DMS153 treated with DMSO at 0.1 percent for 48 hours (cell line): Measurements from ENCODE around the gene ZC3H6.

ENCODE experiments used
- DNase-seq: peaks from one replicate; lab custom pipeline; 2025; ENCODE audit not compliant: unreplicated experiment; lab: John Stamatoyannopoulos, UW

ZC3H6 gene, protein sequence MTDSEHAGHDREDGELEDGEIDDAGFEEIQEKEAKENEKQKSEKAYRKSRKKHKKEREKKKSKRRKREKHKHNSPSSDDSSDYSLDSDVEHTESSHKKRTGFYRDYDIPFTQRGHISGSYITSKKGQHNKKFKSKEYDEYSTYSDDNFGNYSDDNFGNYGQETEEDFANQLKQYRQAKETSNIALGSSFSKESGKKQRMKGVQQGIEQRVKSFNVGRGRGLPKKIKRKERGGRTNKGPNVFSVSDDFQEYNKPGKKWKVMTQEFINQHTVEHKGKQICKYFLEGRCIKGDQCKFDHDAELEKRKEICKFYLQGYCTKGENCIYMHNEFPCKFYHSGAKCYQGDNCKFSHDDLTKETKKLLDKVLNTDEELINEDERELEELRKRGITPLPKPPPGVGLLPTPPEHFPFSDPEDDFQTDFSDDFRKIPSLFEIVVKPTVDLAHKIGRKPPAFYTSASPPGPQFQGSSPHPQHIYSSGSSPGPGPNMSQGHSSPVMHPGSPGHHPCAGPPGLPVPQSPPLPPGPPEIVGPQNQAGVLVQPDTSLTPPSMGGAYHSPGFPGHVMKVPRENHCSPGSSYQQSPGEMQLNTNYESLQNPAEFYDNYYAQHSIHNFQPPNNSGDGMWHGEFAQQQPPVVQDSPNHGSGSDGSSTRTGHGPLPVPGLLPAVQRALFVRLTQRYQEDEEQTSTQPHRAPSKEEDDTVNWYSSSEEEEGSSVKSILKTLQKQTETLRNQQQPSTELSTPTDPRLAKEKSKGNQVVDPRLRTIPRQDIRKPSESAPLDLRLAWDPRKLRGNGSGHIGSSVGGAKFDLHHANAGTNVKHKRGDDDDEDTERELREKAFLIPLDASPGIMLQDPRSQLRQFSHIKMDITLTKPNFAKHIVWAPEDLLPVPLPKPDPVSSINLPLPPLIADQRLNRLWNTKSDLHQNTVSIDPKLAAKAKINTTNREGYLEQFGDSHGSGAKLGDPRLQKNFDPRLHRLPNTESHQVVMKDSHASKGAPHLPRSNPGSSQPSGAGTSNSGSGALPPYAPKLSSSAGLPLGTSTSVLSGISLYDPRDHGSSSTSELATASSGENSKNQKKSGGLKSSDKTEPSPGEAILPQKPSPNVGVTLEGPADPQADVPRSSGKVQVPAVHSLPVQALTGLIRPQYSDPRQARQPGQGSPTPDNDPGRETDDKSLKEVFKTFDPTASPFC

DNA sequence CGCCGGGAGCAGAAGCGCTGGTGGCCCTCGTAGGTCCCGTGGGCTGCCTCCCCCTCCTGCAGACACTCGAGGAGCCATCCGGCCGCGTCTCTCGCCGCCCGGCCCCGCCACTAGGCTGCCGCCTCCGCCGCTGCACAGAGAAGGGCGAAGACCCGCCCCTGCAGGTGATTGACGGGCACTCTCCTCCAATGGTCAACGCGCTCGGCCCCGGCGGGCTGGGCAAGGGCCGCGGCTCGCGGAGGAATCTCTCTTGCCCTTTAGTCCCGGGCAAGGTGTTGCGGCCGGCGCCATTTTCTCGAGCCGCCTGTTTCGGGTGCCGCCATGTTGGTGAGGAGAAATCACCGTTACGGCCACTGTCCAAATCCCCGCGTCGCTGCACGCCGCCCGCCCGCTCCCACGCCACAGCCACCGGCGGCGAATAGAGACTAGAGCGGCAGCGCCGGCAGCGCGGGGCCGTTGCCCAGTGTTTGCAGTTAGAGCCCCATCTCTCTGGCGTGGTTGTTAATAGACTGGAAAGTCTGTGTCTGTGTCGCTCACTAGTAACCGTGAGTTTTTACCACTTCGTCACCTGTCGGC lies at the start of gene ZC3H6:
Gene ZC3H6, plus strand, starts transcription at position 287 of the 576 bp plus-strand sequence. CDS start 398 bp downstream, outside the sequence.
- peak; percentile 95 for DNase-seq

DNA sequence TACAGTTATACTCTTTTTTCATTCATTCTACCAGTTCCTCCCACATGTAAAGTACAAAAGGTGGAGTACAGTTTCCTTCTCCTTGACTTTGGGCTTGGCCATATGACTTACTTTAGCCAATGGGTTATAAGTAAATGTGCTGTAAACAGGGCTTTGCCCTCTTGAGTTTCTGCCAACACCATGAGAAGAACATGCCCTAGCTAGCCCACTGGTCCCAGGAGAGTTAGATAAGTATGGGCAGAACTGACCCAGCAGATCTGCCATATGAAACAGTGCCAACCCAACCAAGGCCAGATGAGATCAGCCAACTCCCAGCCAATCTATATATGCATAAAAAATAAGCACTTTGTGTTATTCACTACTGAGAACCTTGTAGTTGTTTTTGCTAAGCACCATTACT lies 46.0 kb upstream of the ZC3H6 start:
- peak; percentile 76 for DNase-seq

DNA sequence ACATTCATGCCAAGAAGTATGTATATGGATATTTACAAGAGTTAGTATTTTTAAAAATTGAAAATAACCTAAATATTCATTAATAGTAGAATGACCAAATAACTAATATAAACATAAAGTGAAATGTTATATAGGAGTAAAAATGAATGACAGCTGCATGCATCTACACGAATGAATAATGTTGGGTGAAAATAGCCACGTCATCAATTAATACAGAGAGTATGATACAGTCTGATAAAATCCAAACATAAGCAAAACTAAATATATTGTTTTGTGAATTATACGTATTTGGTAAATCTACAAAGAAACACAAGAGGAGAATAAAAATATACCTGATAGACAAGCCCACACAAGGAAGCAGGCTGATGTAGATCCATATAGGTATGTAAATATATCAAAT lies 45.0 kb upstream of the ZC3H6 start:
- no peak for DNase-seq

DNA sequence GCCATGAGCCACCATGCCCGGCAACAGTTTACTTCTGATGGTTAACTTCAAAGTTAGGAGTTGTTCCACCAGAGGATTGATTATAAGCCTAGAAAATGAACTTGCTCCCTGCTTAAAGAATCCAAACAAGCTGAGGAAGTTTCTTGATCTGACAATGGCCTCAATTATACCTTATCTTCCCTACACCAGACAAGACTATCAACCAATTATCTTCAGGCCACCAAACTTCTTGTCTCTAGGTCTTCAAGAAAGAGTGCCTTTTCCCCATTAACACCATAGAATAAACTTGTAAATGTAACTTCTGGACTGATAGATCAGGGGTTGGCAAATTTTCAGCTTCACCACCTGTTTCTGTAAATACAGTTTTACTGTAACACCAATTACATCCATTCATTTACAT lies 35.5 kb upstream of the ZC3H6 start:
- no peak for DNase-seq

DNA sequence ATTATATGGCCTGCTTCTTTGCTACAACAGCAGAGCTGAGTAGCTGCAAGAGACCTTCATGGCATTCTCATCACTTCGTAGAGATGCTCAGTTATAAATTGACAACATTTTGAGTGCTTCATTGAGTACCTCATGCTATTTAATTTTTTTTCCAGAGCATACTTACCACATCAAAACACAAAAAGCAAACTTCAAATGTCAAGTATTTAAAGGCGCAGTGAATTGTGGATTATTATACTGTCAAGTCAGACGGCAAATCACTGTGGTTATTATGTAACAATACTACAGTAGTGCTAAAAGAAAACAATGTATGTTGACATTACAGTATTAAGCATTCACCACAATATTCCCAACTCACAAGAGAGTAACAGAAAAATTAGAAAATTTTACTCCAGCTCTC lies 33.0 kb upstream of the ZC3H6 start:
- DNase-seq: no peak

DNA sequence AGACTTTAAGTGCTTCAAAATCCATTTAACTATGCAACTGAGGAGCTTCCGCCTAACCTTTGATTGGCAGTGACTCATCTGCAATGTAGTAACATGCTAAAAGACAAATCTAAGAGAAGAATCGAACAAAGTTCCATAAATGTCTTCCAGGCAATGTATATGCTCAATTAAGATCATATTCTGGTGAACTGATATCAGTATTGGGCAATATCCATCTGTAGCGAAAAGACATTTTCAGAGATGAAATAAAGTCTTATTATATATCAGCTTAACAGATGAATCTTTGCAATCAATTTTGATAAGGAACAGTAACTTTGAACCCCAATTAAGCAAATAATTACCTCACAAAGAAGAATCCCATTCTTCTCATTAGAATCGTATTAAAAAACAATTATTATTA lies 32.2 kb upstream of the ZC3H6 start:
- no peak for DNase-seq

DNA sequence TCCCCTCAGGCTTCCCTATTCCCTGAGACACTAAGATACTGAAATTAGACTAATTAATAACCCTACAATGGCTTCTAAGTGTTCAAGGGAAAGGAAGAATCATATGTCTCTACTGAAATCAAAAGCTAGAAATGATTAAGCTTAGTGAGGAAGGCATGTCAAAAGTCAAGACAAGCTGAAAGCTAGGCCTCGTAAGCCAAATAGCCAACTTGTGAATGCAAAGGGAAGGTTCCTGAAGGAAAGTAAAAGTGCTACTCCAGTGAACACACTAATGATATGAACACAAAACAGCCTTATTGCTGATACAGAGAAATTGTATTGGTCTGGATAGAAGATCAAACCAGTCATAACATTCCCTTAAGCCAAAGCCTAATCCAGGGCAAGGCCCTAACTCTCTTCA lies 30.5 kb upstream of the ZC3H6 start:
- DNase-seq: no peak

DNA sequence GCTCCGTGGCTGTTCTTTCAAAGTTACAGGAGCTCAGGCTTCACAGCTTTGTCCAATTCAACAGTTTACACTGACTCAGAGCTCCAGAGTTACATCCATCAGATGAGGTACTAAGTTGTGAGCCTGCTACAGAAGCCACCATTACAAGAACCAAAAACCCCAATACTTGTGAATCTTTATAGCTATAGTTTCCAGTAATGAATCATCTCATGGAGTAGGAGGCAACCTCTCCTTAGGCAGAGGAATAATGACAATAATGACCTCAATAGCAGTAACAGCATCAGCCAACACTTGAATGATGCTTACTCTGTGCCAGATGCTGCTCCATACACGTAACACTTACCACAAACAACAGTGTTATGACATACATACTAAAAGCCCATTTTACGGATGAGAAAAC lies 24.1 kb upstream of the ZC3H6 start:
- DNase-seq: no peak

DNA sequence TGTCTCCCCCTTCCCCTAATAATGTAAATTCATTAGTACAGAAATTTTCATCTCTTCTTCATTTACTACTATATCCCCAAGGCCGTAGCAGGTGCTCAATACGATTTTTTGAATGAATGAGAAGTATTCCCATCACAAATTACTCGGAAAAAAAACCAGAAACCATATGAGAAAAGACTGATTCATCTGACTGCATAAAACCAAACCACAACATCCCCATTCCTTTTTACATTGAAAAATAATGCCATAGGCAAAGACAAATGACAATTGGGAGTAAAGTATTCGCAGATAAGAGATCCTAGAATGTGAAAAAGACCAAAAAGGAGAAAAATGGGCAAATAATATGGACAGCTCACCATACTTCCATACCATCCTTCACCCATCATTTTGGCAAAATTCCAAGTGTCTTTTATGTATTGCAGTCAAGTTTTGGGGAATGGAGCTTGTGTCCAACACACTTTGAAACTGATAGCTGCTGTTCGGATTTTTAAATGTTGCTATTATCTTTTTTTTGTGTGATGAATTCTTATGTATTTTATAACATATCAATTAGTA lies 22.1 kb upstream of the ZC3H6 start:
- DNase-seq: no peak

DNA sequence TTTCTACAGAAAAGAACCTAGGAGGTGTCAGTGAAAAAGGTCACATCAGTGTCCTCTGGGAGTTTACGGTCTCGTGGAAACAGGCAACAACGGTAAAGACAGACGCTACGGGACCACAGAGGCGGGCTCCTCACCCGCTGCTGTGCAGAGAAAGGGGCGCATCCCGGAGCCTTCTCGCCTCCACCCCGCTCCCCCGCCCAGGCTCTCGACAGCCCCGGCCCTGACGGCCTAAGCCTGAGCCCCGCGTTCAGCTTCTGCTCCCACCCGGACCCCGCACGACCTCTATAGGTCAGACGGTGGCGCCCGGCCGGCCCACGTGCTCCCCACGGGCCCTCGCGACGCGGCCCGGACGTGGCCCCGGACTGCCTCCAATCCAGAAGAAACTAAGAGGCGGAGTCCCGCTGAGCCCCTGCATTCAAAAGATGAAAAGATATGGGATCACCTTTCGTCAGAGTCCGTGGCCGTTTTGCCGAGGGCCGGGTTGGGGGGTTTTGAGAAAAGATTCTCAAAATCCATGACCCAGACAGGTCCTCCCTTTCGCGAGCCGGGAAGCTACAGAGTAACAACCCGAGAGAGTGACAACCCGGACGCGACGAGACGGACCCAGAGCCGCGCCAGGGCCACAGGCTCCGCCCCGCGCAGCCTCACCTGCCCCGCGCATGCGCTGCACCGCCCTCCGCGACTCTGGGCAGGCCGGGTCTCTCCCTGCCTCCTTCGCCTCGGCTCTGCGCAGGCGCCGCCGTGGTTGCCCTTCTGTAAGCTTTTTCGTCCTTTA lies 20.7 kb upstream of the ZC3H6 start, which contains the start of gene ZC3H8:
Gene ZC3H8, minus strand, starts transcription at position 577 of the 775 bp plus-strand sequence. Its CDS starts 61 bp downstream, at position 516.
- DNase-seq: peak; percentile 94

DNA sequence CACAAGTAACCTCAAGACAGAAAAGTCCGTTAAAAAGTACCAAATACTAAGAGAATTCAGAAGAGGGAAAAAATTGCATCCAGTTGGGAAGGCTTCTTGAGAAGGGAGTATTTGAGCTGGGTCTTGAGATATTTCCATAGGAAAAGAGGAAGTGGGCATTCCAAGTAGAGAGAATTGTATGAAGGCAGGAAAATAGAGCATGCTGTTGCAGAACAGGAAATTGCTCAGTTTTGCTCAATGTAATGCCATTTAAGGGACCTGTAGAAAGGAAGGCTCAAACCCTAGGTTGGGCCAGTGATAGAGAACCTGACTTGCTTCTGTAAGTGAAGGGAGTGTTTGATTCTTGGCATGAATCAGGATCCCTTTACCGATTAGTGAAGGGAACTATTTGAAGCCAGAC lies 19.5 kb upstream of the ZC3H6 start:
- DNase-seq: no peak

DNA sequence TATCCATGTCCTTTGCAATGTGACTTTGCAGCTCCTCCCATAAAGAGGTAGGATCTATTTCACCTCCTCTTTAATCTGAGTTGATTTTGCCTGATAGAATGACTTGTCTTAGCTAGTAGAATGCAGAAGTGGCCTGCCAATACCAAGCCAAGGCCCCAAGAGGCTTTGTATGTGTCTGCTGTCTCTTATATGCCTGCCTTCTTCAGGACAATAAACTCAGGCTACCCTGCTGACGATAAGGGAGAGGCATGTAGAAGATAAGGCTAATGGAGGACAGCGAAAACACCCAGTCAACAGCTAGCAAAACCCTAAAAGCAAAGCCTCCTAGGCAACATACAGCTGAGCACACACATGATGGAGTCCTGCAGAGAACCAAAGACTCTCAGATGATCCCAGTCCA lies 18.7 kb upstream of the ZC3H6 start:
- no peak for DNase-seq

DNA sequence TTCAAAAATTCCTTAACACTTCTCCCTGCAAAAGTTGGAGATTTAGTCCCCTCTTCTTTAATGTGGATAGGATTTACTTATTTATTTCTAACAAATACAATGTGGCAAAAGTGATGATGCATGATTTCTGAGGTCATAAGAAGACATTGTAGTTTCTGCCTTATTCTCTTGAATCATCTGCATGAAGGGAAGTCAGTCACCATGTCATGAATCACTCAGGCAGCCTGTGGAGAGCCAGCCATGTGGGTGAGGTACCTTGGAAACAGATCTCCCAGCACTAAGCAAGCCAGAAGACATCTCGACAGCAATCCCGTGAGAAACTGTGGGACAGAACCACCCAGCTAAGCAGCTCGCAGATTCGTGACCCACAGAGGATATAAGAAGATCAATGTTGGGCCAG lies 17.8 kb upstream of the ZC3H6 start:
- no peak for DNase-seq

DNA sequence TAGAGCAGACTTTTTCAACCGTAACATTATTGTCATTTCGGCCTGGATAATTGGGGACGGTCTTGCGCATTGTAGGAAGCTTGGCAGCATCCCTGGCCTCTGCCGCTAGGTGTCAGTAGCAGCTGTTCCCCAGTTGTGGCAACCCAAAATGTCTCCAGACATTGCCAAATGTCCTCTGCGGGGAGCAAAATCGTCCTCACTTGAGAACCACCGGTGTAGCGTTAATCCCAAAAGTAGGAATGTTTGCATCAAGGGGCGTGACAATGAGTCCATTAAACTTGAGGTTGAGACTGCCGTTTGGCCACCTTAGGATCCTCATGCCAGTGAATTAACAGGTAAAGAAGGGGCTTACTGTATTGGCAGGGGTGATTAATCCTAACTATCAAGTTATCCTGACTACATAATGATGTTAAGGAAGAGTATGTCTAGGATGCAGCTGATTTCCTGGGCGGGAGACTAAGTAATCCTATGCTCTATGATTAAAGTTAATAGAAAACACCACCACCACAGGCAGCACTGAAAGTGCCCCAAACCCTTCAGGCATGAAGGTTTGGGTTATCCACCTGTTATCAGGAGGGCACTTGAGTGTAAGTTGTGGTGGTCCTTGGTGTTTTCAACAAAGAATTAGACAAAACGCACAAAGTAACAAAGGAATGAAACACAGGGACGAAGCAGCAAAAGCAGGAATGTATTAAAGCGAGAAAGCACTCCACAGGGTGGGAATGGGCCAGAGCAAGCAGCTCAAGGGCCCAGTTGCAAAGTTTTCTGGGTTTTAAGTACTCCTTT lies 15.7 kb upstream of the ZC3H6 start:
- peak; percentile 24 for DNase-seq

DNA sequence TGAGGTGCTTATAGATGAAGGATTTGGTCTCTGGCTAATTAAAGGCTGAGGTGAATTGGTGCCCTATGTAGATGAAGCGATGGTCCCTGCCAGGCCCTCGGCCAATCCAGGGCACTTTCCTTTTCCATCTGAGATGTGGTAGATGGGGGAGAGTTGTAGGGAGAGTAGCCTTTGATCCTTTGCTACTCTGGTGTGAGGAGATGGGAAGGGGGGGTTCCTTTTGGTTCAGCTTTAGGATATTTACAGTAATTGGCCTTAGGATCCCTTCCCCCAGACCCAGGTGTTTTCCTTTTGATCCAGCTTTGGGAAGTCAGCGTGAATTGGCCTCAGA lies 15.1 kb upstream of the ZC3H6 start:
- no peak for DNase-seq

DNA sequence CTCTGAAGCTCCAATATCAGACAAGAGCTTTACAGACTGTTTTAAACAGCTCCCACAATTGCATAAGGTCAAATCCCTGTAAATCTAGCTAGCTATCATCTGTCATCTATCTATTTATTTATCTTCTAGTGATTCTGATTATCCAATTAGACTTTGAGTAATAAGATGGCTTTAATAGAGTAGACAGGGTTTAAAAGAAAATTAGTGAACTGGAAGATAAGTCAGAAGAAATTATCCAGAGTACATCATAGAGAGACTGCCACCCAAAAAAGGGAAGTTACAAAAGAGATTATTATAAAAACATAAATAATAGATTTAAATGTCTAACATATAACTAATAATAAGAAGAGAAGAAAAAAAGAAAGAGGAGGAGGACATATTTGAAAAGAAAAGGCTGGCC lies 12.5 kb upstream of the ZC3H6 start:
- DNase-seq: no peak

DNA sequence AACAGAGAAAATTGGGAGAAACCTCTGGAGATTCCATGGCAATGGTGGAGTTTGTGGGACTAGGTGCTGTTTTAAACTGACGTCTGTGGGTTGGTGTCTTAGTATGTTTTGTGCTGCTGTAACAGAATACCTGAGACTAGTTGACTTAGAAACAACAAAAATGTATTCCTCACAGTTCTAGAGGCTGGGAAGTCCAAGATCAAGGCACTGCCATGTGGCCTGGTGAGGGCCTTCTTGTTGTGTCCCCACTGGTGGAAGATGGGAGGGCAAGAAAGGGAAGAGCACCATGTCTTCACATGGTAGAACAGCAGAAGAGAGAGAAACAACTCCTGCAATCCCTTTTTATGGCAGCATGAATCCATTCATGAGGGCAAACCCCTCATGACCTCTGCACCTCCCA lies 6.8 kb upstream of the ZC3H6 start:
- no peak for DNase-seq

DNA sequence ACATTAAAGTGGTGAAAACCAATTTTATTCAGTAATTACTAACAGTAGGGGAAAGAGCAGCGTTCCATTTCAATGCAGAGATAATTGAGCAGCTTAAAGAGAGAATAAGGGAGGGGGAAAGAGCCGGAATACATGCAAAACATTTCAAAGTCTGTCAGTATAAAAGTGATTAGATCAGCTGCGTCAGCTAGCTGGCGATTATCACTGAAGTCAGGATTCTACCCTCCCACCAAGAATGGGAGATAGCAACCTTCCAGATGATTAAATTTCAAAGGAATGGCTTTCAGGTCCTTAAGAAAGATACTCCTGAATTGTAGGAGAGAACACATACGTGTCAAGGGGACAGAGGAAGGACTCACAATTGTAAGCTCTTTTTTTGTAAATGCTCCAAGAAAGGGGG lies 2.7 kb upstream of the ZC3H6 start:
- no peak for DNase-seq

DNA sequence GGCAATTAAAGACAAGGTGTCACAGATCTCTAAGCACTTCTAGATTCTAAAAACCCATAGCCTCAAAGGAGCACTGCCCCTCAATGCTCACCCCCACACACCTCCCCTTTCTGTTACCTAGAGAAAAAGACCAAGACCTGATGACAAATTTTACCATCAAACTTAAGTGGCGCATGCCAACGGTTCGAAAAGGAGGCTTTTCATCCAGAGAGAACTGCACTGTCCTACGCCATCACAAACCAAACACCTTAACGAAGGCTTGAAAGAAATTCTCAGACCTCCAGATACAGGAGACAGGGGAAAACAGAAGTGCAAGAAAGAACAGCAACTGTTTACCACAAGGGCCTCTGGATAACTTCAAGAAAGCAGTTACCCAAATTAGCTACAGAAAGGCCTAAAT lies 2.0 kb upstream of the ZC3H6 start:
- DNase-seq: no peak
